Mesenchymal stem cell (in vitro differentiated cells and primary cell): ENCODE results near the gene LCE6A.

Experiments used
- DNase-seq: peaks from one replicate; pipeline ENCODE4 v3.0.0-alpha.2; 2013
- H2AFZ ChIP-seq: one replicate; pipeline ENCODE4 v1.6.1; 2013; ENCODE audit warnings: low read depth, mild to moderate bottlenecking, control low read depth, inconsistent platforms, low read length, moderate library complexity
- H2AK5ac ChIP-seq: 2 replicates; pipeline ENCODE4 v1.6.1; 2013; ENCODE audit warnings: low read length, moderate library complexity, mild to moderate bottlenecking, inconsistent platforms; ENCODE audit not compliant: severe bottlenecking
- H2BK120ac ChIP-seq: one replicate; pipeline ENCODE4 v1.6.1; 2013; ENCODE audit warnings: low read depth, mild to moderate bottlenecking, inconsistent platforms, low read length, moderate library complexity
- H2BK12ac ChIP-seq, 2 experiments: one replicate each; pipeline ENCODE4 v1.6.1; 2013; ENCODE audit warnings: inconsistent platforms in 2 of 2, low read length in 2 of 2, mild to moderate bottlenecking in 2 of 2, moderate library complexity in 2 of 2, control low read depth in 1 of 2
- H2BK15ac ChIP-seq: one replicate; pipeline ENCODE4 v1.6.1; 2013; ENCODE audit warnings: mild to moderate bottlenecking, low read depth, inconsistent platforms; ENCODE audit not compliant: poor library complexity, severe bottlenecking
- H2BK5ac ChIP-seq: 2 replicates; pipeline ENCODE4 v1.6.1; 2013; ENCODE audit warnings: low read depth, mild to moderate bottlenecking, low read length, control low read depth, inconsistent platforms; ENCODE audit not compliant: poor library complexity, severe bottlenecking
- H3K14ac ChIP-seq, 2 experiments: one replicate each; pipeline ENCODE4 v1.6.1; 2013; ENCODE audit warnings: inconsistent platforms in 2 of 2, low read length in 2 of 2, control low read depth in 1 of 2, mild to moderate bottlenecking in 1 of 2, moderate library complexity in 1 of 2
- H3K18ac ChIP-seq, 2 experiments: one replicate each; pipeline ENCODE4 v1.6.1; 2013; ENCODE audit warnings: inconsistent platforms in 2 of 2, low read length in 2 of 2, control low read depth in 1 of 2, low read depth in 1 of 2, mild to moderate bottlenecking in 1 of 2
- H3K23ac ChIP-seq, 2 experiments: one replicate each; pipeline ENCODE4 v1.6.1; 2013; ENCODE audit warnings: inconsistent platforms in 2 of 2, low read length in 2 of 2, mild to moderate bottlenecking in 2 of 2, moderate library complexity in 2 of 2, control low read depth in 1 of 2
- H3K27ac ChIP-seq: 2 replicates; pipeline ENCODE4 v1.5.1; 2013; ENCODE audit warnings: mild to moderate bottlenecking, moderate library complexity, low read length, control low read depth, inconsistent platforms; ENCODE audit not compliant: poor library complexity, severe bottlenecking
- H3K27me3 ChIP-seq, 2 experiments: 2 replicates each; pipeline versions ENCODE4 v1.6.1 to v1.7.0; 2013; ENCODE audit warnings: low read length in 2 of 2, mild to moderate bottlenecking in 2 of 2, moderate library complexity in 2 of 2, control low read depth in 1 of 2, inconsistent platforms in 1 of 2; ENCODE audit not compliant: control insufficient read depth in 1 of 2, insufficient read depth in 1 of 2
- H3K36me3 ChIP-seq, 2 experiments: 2 replicates each; pipeline versions ENCODE4 v1.6.1 to v1.7.0; 2013; ENCODE audit warnings: low read length in 2 of 2, control low read depth in 1 of 2, inconsistent platforms in 1 of 2, low read depth in 1 of 2, mild to moderate bottlenecking in 1 of 2; ENCODE audit not compliant: insufficient read depth in 2 of 2, control insufficient read depth in 1 of 2
- H3K4ac ChIP-seq, 2 experiments: one replicate each; pipeline ENCODE4 v1.6.1; 2013; ENCODE audit warnings: inconsistent platforms in 2 of 2, low read length in 2 of 2, mild to moderate bottlenecking in 2 of 2, moderate library complexity in 2 of 2, control low read depth in 1 of 2, low read depth in 1 of 2
- H3K4me1 ChIP-seq: 2 replicates; pipeline ENCODE4 v1.6.1; 2013; ENCODE audit warnings: low read depth, low read length, control low read depth; ENCODE audit not compliant: control insufficient read depth, insufficient read depth
- H3K4me2 ChIP-seq: 2 replicates; pipeline ENCODE4 v1.6.1; 2013; ENCODE audit warnings: low read length, mild to moderate bottlenecking, inconsistent platforms; ENCODE audit not compliant: poor library complexity, severe bottlenecking
- H3K4me3 ChIP-seq, 2 experiments: 2 replicates each; pipeline versions ENCODE4 v1.5.1 to v1.7.0; 2013; ENCODE audit warnings: low read length in 2 of 2, mild to moderate bottlenecking in 2 of 2, control low read depth in 1 of 2, low read depth in 1 of 2; ENCODE audit not compliant: insufficient read depth in 1 of 2
- H3K79me1 ChIP-seq: replicated peaks from 2 replicates; pipeline ENCODE4 v1.6.1; 2013; ENCODE audit warnings: mild to moderate bottlenecking, control low read depth, low read length, inconsistent platforms; ENCODE audit not compliant: poor library complexity, severe bottlenecking
- H3K9ac ChIP-seq: 2 replicates; pipeline ENCODE4 v1.7.0; 2013; ENCODE audit warnings: mild to moderate bottlenecking, low read length, moderate library complexity
- H3K9me3 ChIP-seq: 2 replicates; pipeline ENCODE4 v1.7.0; 2013; ENCODE audit warnings: mild to moderate bottlenecking, low read length; ENCODE audit not compliant: control insufficient read depth
- H4K8ac ChIP-seq: one replicate; pipeline ENCODE4 v1.6.1; 2013; ENCODE audit warnings: inconsistent platforms, mild to moderate bottlenecking, low read length, moderate library complexity
- H4K91ac ChIP-seq: one replicate; pipeline ENCODE4 v1.6.1; 2013; ENCODE audit warnings: mild to moderate bottlenecking, low read length, inconsistent platforms
- WGBS: methylation state at CpG from one replicate; pipeline ENCODE4 v1.1.7; 2013; ENCODE audit warnings: mixed read lengths; 5-methylcytosine and 5-hydroxymethylcytosine counted together

LCE6A gene

GRCh38 chr1:152870831-152871730 is 28.4 kb downstream of the LCE6A start:
- peak overlapping the region; percentile 11 to 41 for H3K4me3 ChIP-seq
- H3K4me2 ChIP-seq, result no peak overlapping the region
- H3K18ac ChIP-seq, result no peak overlapping the region
- no peaks in the 10 kb centered on the region for H3K9me3 ChIP-seq
- H2BK15ac ChIP-seq, result no peak overlapping the region
- no peak overlapping the region for H4K8ac ChIP-seq
- no peak overlapping the region for H2BK5ac ChIP-seq
- H3K4ac ChIP-seq, result no peak overlapping the region
- H3K27ac ChIP-seq, result no peak overlapping the region
- no peak overlapping the region for H2AK5ac ChIP-seq
- no peak overlapping the region for H2AFZ ChIP-seq
- no peaks in the 10 kb centered on the region for H3K79me1 ChIP-seq
- H4K91ac ChIP-seq, result no peak overlapping the region
- 54% methylated on average over 5 of the region's 17 CpGs for WGBS
- H3K4me1 ChIP-seq, result no peaks in the 10 kb centered on the region
- H3K9ac ChIP-seq, result no peak overlapping the region
- no peak overlapping the region for H2BK12ac ChIP-seq
- DNase-seq, result no peak
- H3K23ac ChIP-seq, result no peak overlapping the region
- no peak overlapping the region for H3K14ac ChIP-seq
- no peaks in the 10 kb centered on the region for H3K36me3 ChIP-seq
- no peaks in the 10 kb centered on the region for H3K27me3 ChIP-seq
- H2BK120ac ChIP-seq, result no peak overlapping the region

- Histone ChIP-seq H3K79me1 (no peaks in the 10 kb centered on the region), H4K91ac (no peak overlapping the region), H3K36me3 (no peaks in the 10 kb centered on the region), H2BK5ac (no peak overlapping the region), H3K9me3 (no peaks in the 10 kb centered on the region), H2BK12ac (no peak overlapping the region), H3K14ac (no peak overlapping the region), H3K9ac (no peak overlapping the region), H2AK5ac (no peak overlapping the region), H3K4ac (no peak overlapping the region), H3K27me3 (no peaks in the 10 kb centered on the region), H2BK15ac (no peak overlapping the region), H3K18ac (no peak overlapping the region), H3K23ac (no peak overlapping the region), H4K8ac (no peak overlapping the region), H2AFZ (no peak overlapping the region), H3K4me3 (no peak overlapping the region), H3K27ac (no peak overlapping the region), H2BK120ac (no peak overlapping the region), H3K4me2 (no peak overlapping the region), H3K4me1 (no peaks in the 10 kb centered on the region)
- no peak for DNase-seq
- 62% methylated on average over 6 of the region's 6 CpGs for WGBS
Measured at GRCh38 chr1:152871731-152872126, 29.1 kb downstream of the LCE6A start.

- Histone ChIP-seq H4K8ac (no peak overlapping the region), H2AK5ac (no peak overlapping the region), H2BK5ac (no peak overlapping the region), H3K27ac (no peak overlapping the region), H3K23ac (no peak overlapping the region), H2AFZ (no peak overlapping the region), H3K9ac (no peak overlapping the region), H3K4me3 (no peak overlapping the region), H2BK15ac (no peak overlapping the region), H3K27me3 (no peaks in the 10 kb centered on the region), H3K4ac (no peak overlapping the region), H3K79me1 (no peaks in the 10 kb centered on the region), H3K9me3 (no peaks in the 10 kb centered on the region), H3K14ac (no peak overlapping the region), H3K18ac (no peak overlapping the region), H4K91ac (no peak overlapping the region), H3K4me1 (no peaks in the 10 kb centered on the region), H3K4me2 (no peak overlapping the region), H2BK12ac (no peak overlapping the region), H3K36me3 (no peaks in the 10 kb centered on the region), H2BK120ac (no peak overlapping the region)
- DNase-seq, result no peak
Measured at GRCh38 chr1:152873495-152873894, 30.8 kb downstream of the LCE6A start.

- Histone ChIP-seq H2BK5ac (no peak overlapping the region), H3K9ac (no peak overlapping the region), H3K4me1 (no peaks in the 10 kb centered on the region), H3K4me2 (no peak overlapping the region), H2AFZ (no peak overlapping the region), H2AK5ac (no peak overlapping the region), H2BK15ac (no peak overlapping the region), H2BK120ac (no peak overlapping the region), H4K91ac (no peak overlapping the region), H3K18ac (no peak overlapping the region), H3K79me1 (no peaks in the 10 kb centered on the region), H3K4ac (no peak overlapping the region), H3K14ac (no peak overlapping the region), H3K9me3 (no peaks in the 10 kb centered on the region), H3K27ac (no peak overlapping the region), H4K8ac (no peak overlapping the region), H3K4me3 (no peak overlapping the region), H3K27me3 (no peaks in the 10 kb centered on the region), H2BK12ac (no peak overlapping the region), H3K23ac (no peak overlapping the region), H3K36me3 (no peaks in the 10 kb centered on the region)
- WGBS, result 51% methylated on average over 1 of the region's 1 CpG
- no peak for DNase-seq
Measured at GRCh38 chr1:152876827-152877226, 34.2 kb downstream of the LCE6A start.
